ENCODE measurements around the gene PAPPA. TPM values are rescaled to one million over a fixed set of nuclear protein-coding genes. Genes with fewer than 3 reads are reported as not detected.

PAPPA gene
- total RNA-seq, 1 donor from 2014 or later: 0.69 TPM

GRCh38 chr9:116393198-116393597, 239.6 kb downstream of the PAPPA start:
- intact Hi-C loops (cut with micrococcal nuclease): no loop called here
- Histone ChIP-seq H3K36me3 (no peaks in the 10 kb centered on the region), H3K27me3 (ENCODE audit: low read depth) (no peaks in the 10 kb centered on the region), H3K9me3 (replicated peaks) (no peaks in the 10 kb centered on the region), H3K4me1 (no peaks in the 10 kb centered on the region), H3K27ac (replicated peaks) (no peak overlapping the region), H3K4me3 (no peak overlapping the region)
- TF ChIP-seq CTCF (IDR thresholded peaks at IDR 0.05; ENCODE audit: borderline replicate concordance): no peak
- no peak for DNase-seq

GRCh38 chr9:116394070-116394469, 240.5 kb downstream of the PAPPA start:
- TF ChIP-seq CTCF (IDR thresholded peaks at IDR 0.05; ENCODE audit: borderline replicate concordance): no peak

GRCh38 chr9:116394894-116395698, 241.5 kb downstream of the PAPPA start:
- Histone ChIP-seq H3K4me1 (no peaks in the 10 kb centered on the region), H3K9me3 (replicated peaks) (no peaks in the 10 kb centered on the region), H3K27ac (replicated peaks) (no peak overlapping the region), H3K27me3 (ENCODE audit: low read depth) (no peaks in the 10 kb centered on the region), H3K4me3 (no peak overlapping the region), H3K36me3 (no peaks in the 10 kb centered on the region)
- intact Hi-C loops (cut with micrococcal nuclease): no loop called here
- no peak for TF ChIP-seq CTCF (IDR thresholded peaks at IDR 0.05; ENCODE audit: borderline replicate concordance)
- DNase-seq: no peak

More at GRCh38 chr9:116394070-116394469, 240.5 kb downstream of the PAPPA start:
- Histone ChIP-seq H3K27ac (replicated peaks) (no peak overlapping the region), H3K4me1 (no peaks in the 10 kb centered on the region), H3K36me3 (no peaks in the 10 kb centered on the region), H3K9me3 (replicated peaks) (no peaks in the 10 kb centered on the region), H3K4me3 (no peak overlapping the region), H3K27me3 (ENCODE audit: low read depth) (no peaks in the 10 kb centered on the region)
- intact Hi-C loops (cut with micrococcal nuclease): no loop called here
- no peak for DNase-seq

- Histone ChIP-seq H3K9me3 (replicated peaks) (no peaks in the 10 kb centered on the region), H3K27me3 (ENCODE audit: low read depth) (no peaks in the 10 kb centered on the region), H3K4me3 (no peak overlapping the region), H3K27ac (replicated peaks) (no peak overlapping the region), H3K4me1 (no peaks in the 10 kb centered on the region), H3K36me3 (no peaks in the 10 kb centered on the region)
- no peak for DNase-seq
- TF ChIP-seq CTCF (IDR thresholded peaks at IDR 0.05; ENCODE audit: borderline replicate concordance): no peak
- intact Hi-C loops (cut with micrococcal nuclease): no loop called here
Observed at GRCh38 chr9:116395699-116396037, 242.1 kb downstream of the PAPPA start.

GRCh38 chr9:116403171-116403570, 249.6 kb downstream of the PAPPA start:
- Histone ChIP-seq H3K9me3 (replicated peaks) (no peaks in the 10 kb centered on the region), H3K4me3 (no peak overlapping the region)
- TF ChIP-seq CTCF (IDR thresholded peaks at IDR 0.05; ENCODE audit: borderline replicate concordance): no peak

More at GRCh38 chr9:116403171-116403570, 249.6 kb downstream of the PAPPA start:
- no peaks in the 10 kb centered on the region for H3K27me3 ChIP-seq (ENCODE audit: low read depth)
- no peak for DNase-seq
- intact Hi-C loops (cut with micrococcal nuclease): no loop called here
- no peak overlapping the region for H3K27ac ChIP-seq (replicated peaks)
- no peaks in the 10 kb centered on the region for H3K36me3 ChIP-seq
- no peaks in the 10 kb centered on the region for H3K4me1 ChIP-seq

Data from left ventricle myocardium inferior (tissue), 1 donor.